ENCODE results near the gene ALDH9A1. TPM values are rescaled to one million over a fixed set of nuclear protein-coding genes. Genes with fewer than 3 reads are reported as not detected.

The ALDH9A1 gene
- polyA plus RNA-seq, 2 of the 4 experiments (the other 2 are of a cell fraction) = 40.5 to 77.1 TPM

- FAIRE-seq (no peak), DNase-seq (ENCODE audit: low read depth in 1 of 2, low spot score in 1 of 2) (no peak), ATAC-seq (no peak)
- POLR2A ChIA-PET = no interaction called here
- 42% methylated on average over 1 of the region's 1 CpG for WGBS (ENCODE audit: missing lambda C conversion rate)
- no peak overlapping the region for H3K4me2 ChIP-seq
- H3K4me1 ChIP-seq = no peaks in the 10 kb centered on the region
- H3K4me3 ChIP-seq = no peak overlapping the region
- H3K9me3 ChIP-seq = peaks cover 16% of the 10 kb centered on the region; the same call in 2 of the 3 replicates
- no peak overlapping the region for H3K27ac ChIP-seq
- TF ChIP-seq RAD21 (conservative IDR thresholded peaks at IDR 0.05 in 1 of 2, IDR thresholded peaks at IDR 0.05 in 1 of 2) = no peak
- TF ChIP-seq, protein P1, sequence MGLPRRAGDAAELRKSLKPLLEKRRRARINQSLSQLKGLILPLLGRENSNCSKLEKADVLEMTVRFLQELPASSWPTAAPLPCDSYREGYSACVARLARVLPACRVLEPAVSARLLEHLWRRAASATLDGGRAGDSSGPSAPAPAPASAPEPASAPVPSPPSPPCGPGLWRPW (IDR thresholded peaks at IDR 0.05) = no peak
- TF ChIP-seq HEYL (CRISPR knock-in tag; IDR thresholded peaks at IDR 0.05) = no peak
- no peak for TF ChIP-seq ELK1 (IDR thresholded peaks at IDR 0.05; ENCODE audit: low read depth, low read length)
- no peak for TF ChIP-seq BHLHE40 (IDR thresholded peaks at IDR 0.05; ENCODE audit: low read depth, low read length)
- no peak for TF ChIP-seq RFX5 (IDR thresholded peaks at IDR 0.05)
- no peak for TF ChIP-seq ATOH8 (CRISPR knock-in tag; IDR thresholded peaks at IDR 0.05; ENCODE audit: low read depth)
- no peak for TF ChIP-seq FOXS1 (CRISPR knock-in tag; IDR thresholded peaks at IDR 0.05)
- TF ChIP-seq RARB (CRISPR knock-in tag; IDR thresholded peaks at IDR 0.05) = no peak
- TF ChIP-seq REST (IDR thresholded peaks at IDR 0.05) = no peak
- no peak for TF ChIP-seq EP300 (IDR thresholded peaks at IDR 0.05)
- TF ChIP-seq GATA3 (IDR thresholded peaks at IDR 0.05; ENCODE audit: borderline replicate concordance) = no peak
- TF ChIP-seq HOXA7 (CRISPR knock-in tag; IDR thresholded peaks at IDR 0.05) = no peak
- TF ChIP-seq MYC (IDR thresholded peaks at IDR 0.05; ENCODE audit: borderline replicate concordance, low read length) = no peak
- TF ChIP-seq KDM5A (IDR thresholded peaks at IDR 0.05) = no peak
- no peak for TF ChIP-seq TFCP2L1 (CRISPR knock-in tag; IDR thresholded peaks at IDR 0.05)
- no peak for TF ChIP-seq EHF (CRISPR knock-in tag; IDR thresholded peaks at IDR 0.05)
- CTCF ChIA-PET = interaction anchor here (0.6 kb wide), 1 partner anchor 14 kb away, joined by 4 read pairs; no protein-coding TSS in a partner anchor
Observed at GRCh38 chr1:165616054-165616612, 82.2 kb downstream of the ALDH9A1 start.

Other genes starting within 250 kb of the ALDH9A1 start
- gene LRRC52, start 154.6 kb downstream of the ALDH9A1 start, polyA plus RNA-seq (2011; rRNA removed) = not detected in 2 replicates
- not detected in 3 replicates for gene LRRC52, start 154.6 kb downstream of the ALDH9A1 start, polyA plus RNA-seq (2017; fragmentation: RNase III; extraction: RNeasy Plus Mini Kit Qiagen cat#74134 plus additional on column Dnase treatment)
- gene MGST3, start 67.3 kb downstream of the ALDH9A1 start, polyA plus RNA-seq (2011; rRNA removed) = 216 and 245 TPM in 2 replicates
- 208 to 225 TPM (median 217 TPM) in 3 replicates for gene MGST3, start 67.3 kb downstream of the ALDH9A1 start, polyA plus RNA-seq (2017; fragmentation: RNase III; extraction: RNeasy Plus Mini Kit Qiagen cat#74134 plus additional on column Dnase treatment)
- gene TMCO1, start 70.3 kb upstream of the ALDH9A1 start, polyA plus RNA-seq (2011; rRNA removed) = 220 and 241 TPM in 2 replicates
- gene TMCO1, start 70.3 kb upstream of the ALDH9A1 start, polyA plus RNA-seq (2017; fragmentation: RNase III; extraction: RNeasy Plus Mini Kit Qiagen cat#74134 plus additional on column Dnase treatment) = 144 to 154 TPM (median 151 TPM) in 3 replicates
- 98.9 and 123 TPM in 2 replicates for gene UCK2, start 129.1 kb upstream of the ALDH9A1 start, polyA plus RNA-seq (2011; rRNA removed)
- gene UCK2, start 129.1 kb upstream of the ALDH9A1 start, polyA plus RNA-seq (2017; fragmentation: RNase III; extraction: RNeasy Plus Mini Kit Qiagen cat#74134 plus additional on column Dnase treatment) = 72.4 to 76.5 TPM (median 74.8 TPM) in 3 replicates